ENCODE data around the gene SERPINF2. TPM values are rescaled to one million over a fixed set of nuclear protein-coding genes. Genes with fewer than 3 reads are reported as not detected.

SERPINF2 gene
- total RNA-seq, 2 donors from 2014 or later, result 1.0 to 1.7 TPM

DNA sequence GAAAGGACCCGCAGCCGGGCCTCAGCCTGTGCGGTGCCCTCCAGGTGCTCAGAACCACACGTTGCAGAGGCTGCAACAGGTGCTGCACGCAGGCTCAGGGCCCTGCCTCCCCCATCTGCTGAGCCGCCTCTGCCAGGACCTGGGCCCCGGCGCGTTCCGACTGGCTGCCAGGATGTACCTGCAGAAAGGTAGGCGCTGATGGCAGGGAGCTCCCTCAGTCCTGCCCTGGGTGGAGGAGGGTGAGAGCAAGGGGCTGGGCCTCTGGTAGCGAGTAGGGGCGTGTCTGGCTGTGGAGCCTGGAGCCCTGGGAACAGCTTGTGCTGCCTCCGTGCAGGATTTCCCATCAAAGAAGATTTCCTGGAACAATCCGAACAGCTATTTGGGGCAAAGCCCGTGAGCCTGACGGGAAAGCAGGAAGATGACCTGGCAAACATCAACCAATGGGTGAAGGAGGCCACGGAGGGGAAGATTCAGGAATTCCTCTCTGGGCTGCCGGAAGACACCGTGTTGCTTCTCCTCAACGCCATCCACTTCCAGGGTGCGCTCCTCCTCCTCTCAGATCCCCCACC, 4.4 kb downstream of the SERPINF2 start:
- intact Hi-C loops (cut with DNase I), result no loop called here
- Histone ChIP-seq H3K9me3 (no peaks in the 10 kb centered on the region), H3K9ac (ENCODE audit: low read depth in 2 of 2, low read length in 2 of 2) (peak overlapping the region in 1 of 2 donors; percentile 19), H3K36me3 (no peaks in the 10 kb centered on the region), H3K27me3 (no peaks in the 10 kb centered on the region), H3K4me1 (peaks cover 4% of the 10 kb centered on the region), H3K4me3 (no peak overlapping the region), H3K27ac (no peak overlapping the region)
- no peak for TF ChIP-seq CTCF (IDR thresholded peaks at IDR 0.05)
- DNase-seq, result peak; percentile 50

GRCh38 chr17:1750628-1751027, 8.0 kb downstream of the SERPINF2 start:
- Histone ChIP-seq H3K27ac (no peak overlapping the region), H3K4me3 (no peak overlapping the region), H3K36me3 (no peaks in the 10 kb centered on the region), H3K4me1 (peaks cover 9% of the 10 kb centered on the region), H3K9ac (ENCODE audit: low read depth in 2 of 2, low read length in 2 of 2) (no peak overlapping the region), H3K9me3 (no peaks in the 10 kb centered on the region), H3K27me3 (no peaks in the 10 kb centered on the region)
- intact Hi-C loops (cut with DNase I), result no loop called here
- no peak for DNase-seq
- TF ChIP-seq CTCF (IDR thresholded peaks at IDR 0.05), result no peak

DNA sequence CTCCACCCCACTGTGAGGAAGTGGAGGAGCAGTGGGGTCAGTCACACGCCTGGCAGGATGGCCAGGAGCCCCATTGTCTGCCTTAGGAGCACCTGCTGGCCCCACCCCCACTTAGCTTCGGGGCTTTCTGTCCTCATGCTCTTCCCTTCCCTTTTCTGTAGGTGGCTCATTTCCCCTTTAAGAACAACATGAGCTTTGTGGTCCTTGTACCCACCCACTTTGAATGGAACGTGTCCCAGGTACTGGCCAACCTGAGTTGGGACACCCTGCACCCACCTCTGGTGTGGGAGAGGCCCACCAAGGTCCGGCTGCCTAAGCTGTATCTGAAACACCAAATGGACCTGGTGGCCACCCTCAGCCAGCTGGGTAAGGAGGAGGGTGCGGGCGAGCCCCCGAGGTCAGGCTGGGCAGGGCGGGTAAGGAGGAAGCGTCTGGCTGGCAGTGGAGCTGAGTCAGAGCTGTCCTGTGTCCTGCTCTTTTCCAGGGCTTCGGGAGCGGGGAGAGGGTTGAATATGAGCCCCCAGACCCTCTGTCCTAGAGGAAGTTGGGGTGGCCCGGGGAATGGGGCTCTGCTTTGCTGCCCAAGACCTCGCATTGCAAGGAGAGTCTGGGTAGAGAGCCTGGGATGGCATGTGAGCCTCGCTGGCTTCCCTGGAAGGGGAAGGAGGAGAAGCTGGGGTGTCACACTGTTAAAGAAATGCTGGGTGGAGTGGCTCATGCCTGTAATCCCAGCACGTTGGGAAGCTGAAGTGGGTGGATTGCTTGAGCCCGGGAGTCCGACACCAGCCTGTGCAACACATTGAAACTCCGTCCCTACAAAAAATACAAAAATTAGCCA, 10.0 kb downstream of the SERPINF2 start:
- no peak for DNase-seq
- no peaks in the 10 kb centered on the region for H3K9me3 ChIP-seq
- peaks cover 5% of the 10 kb centered on the region for H3K4me1 ChIP-seq
- H3K27ac ChIP-seq, result peak overlapping the region; percentile 11
- no peak for TF ChIP-seq CTCF (IDR thresholded peaks at IDR 0.05)
- intact Hi-C loops (cut with DNase I), result no loop called here
- no peak overlapping the region for H3K4me3 ChIP-seq
- H3K9ac ChIP-seq (ENCODE audit: low read depth in 2 of 2, low read length in 2 of 2), result peak overlapping the region; percentile 12 to 26
- no peaks in the 10 kb centered on the region for H3K27me3 ChIP-seq
- no peaks in the 10 kb centered on the region for H3K36me3 ChIP-seq

DNA sequence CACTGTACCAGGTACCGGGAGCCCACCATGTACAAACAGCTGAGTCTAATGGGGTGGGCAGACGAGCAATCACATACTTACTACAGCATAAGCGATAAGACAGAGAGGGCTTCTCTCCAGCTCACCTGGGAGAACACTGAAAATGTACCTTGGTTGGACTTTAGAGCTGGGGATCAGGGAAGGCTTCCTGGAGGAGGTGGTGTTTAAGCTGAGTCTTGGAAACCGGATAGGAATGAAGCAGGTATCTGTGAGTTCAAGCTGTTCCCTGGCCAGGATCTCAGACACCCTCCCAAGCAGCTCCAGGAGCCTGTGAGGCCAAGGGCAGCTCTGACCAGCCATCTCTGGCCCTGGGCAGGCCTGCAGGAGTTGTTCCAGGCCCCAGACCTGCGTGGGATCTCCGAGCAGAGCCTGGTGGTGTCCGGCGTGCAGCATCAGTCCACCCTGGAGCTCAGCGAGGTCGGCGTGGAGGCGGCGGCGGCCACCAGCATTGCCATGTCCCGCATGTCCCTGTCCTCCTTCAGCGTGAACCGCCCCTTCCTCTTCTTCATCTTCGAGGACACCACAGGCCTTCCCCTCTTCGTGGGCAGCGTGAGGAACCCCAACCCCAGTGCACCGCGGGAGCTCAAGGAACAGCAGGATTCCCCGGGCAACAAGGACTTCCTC, 11.2 kb downstream of the SERPINF2 start:
- TF ChIP-seq CTCF (IDR thresholded peaks at IDR 0.05), result no peak
- Histone ChIP-seq H3K27me3 (no peaks in the 10 kb centered on the region), H3K4me1 (peaks cover 5% of the 10 kb centered on the region), H3K4me3 (no peak overlapping the region), H3K27ac (no peak overlapping the region), H3K9ac (ENCODE audit: low read depth in 2 of 2, low read length in 2 of 2) (no peak overlapping the region), H3K36me3 (no peaks in the 10 kb centered on the region), H3K9me3 (no peaks in the 10 kb centered on the region)
- no peak for DNase-seq
- intact Hi-C loops (cut with DNase I), result no loop called here

DNA sequence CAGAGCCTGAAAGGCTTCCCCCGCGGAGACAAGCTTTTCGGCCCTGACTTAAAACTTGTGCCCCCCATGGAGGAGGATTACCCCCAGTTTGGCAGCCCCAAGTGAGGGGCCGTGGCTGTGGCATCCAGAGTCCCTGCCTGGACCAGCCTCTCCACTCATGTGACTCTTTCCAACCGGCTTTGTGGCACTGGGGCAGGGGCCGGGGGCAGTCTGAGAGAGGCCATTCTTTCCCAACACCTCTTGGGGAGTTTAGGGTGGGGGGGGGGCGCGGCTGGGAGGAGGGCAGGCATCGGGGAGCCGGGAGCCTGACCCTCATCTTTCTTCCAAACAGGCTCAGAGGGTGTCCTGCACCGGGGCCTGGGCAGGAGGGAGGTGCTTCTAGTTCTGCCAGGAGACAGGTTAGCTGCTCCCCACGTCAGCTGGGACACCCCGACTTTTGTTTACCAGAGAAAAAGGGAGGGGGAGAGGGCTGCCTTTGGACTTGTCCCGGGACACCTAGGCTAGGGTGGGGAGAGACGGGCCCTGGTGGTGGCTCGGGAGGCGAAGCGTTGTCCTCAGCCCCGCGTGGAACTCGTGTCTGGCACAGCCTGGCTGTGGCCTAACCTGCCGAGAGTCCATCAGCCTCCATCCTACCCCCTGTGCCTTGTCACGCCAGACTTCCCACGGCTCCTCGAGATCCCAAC, 11.9 kb downstream of the SERPINF2 start:
- DNase-seq, result no peak
- Histone ChIP-seq H3K9me3 (no peaks in the 10 kb centered on the region), H3K27me3 (no peaks in the 10 kb centered on the region), H3K4me3 (no peak overlapping the region), H3K36me3 (no peaks in the 10 kb centered on the region), H3K4me1 (peaks cover 5% of the 10 kb centered on the region), H3K27ac (no peak overlapping the region), H3K9ac (ENCODE audit: low read depth in 2 of 2, low read length in 2 of 2) (no peak overlapping the region)
- intact Hi-C loops (cut with DNase I), result no loop called here
- no peak for TF ChIP-seq CTCF (IDR thresholded peaks at IDR 0.05)
